T1000 (cell line): ENCODE measurements around the gene CRIM1.

Experiments
- DNase-seq: peaks from one replicate; lab custom pipeline; 2025; ENCODE audit warnings: mixed read lengths; lab: John Stamatoyannopoulos, UW

CRIM1 gene

GRCh38 chr2:36373149-36373926 lies 17.8 kb downstream of the CRIM1 start:
- no peak for DNase-seq

GRCh38 chr2:36374585-36374984 lies 19.0 kb downstream of the CRIM1 start:
- DNase-seq, result no peak

- no peak for DNase-seq
Measured at GRCh38 chr2:36376319-36376765, 20.8 kb downstream of the CRIM1 start.

- no peak for DNase-seq
Measured at GRCh38 chr2:36376992-36377738, 21.6 kb downstream of the CRIM1 start.

GRCh38 chr2:36379710-36380448 lies 24.3 kb downstream of the CRIM1 start:
- DNase-seq, result no peak

- DNase-seq, result peak; percentile 59
Measured at GRCh38 chr2:36380624-36381481, 25.3 kb downstream of the CRIM1 start.

- no peak for DNase-seq
Measured at GRCh38 chr2:36381993-36382392, 26.4 kb downstream of the CRIM1 start.

- DNase-seq, result no peak
Measured at GRCh38 chr2:36382472-36382871, 26.9 kb downstream of the CRIM1 start.

GRCh38 chr2:36383726-36384125 lies 28.1 kb downstream of the CRIM1 start:
- no peak for DNase-seq

GRCh38 chr2:36384454-36384853 lies 28.9 kb downstream of the CRIM1 start:
- no peak for DNase-seq

GRCh38 chr2:36385603-36386002 lies 30.0 kb downstream of the CRIM1 start:
- DNase-seq, result no peak

- no peak for DNase-seq
Measured at GRCh38 chr2:36387258-36387916, 31.8 kb downstream of the CRIM1 start.

GRCh38 chr2:36388472-36388871 lies 32.9 kb downstream of the CRIM1 start:
- DNase-seq, result no peak

GRCh38 chr2:36389091-36389564 lies 33.5 kb downstream of the CRIM1 start:
- DNase-seq, result no peak

- no peak for DNase-seq
Measured at GRCh38 chr2:36389577-36389976, 34.0 kb downstream of the CRIM1 start.

- DNase-seq, result no peak
Measured at GRCh38 chr2:36392571-36393255, 37.1 kb downstream of the CRIM1 start.

GRCh38 chr2:36393738-36394256 lies 38.2 kb downstream of the CRIM1 start:
- no peak for DNase-seq

GRCh38 chr2:36394804-36395203 lies 39.2 kb downstream of the CRIM1 start:
- DNase-seq, result no peak

- DNase-seq, result no peak
Measured at GRCh38 chr2:36395866-36396265, 40.3 kb downstream of the CRIM1 start.

GRCh38 chr2:36396878-36397539 lies 41.4 kb downstream of the CRIM1 start:
- DNase-seq, result no peak
